OCI-LY1 (cell line): ENCODE data around the gene DDX3X.

Experiments used
- EZH2 ChIP-seq: fragments of 200-600 bp; sonication (generic), shearing (Covaris generic); IDR thresholded peaks from 2 replicates; pipeline ENCODE4 v1.8.0; 2017; ENCODE audit warnings: borderline replicate concordance, mixed run types, mild to moderate bottlenecking, antibody characterized with exemption, low read length, moderate library complexity, mixed read lengths
- TF ChIP-seq, protein P1 (sequence below): fragments of 200-600 bp; sonication (generic), shearing (Covaris generic); IDR thresholded peaks from 2 replicates; pipeline ENCODE4 v1.5.1; 2017; ENCODE audit warnings: mild to moderate bottlenecking, antibody characterized with exemption, low read length, moderate library complexity, mixed read lengths

DNA sequence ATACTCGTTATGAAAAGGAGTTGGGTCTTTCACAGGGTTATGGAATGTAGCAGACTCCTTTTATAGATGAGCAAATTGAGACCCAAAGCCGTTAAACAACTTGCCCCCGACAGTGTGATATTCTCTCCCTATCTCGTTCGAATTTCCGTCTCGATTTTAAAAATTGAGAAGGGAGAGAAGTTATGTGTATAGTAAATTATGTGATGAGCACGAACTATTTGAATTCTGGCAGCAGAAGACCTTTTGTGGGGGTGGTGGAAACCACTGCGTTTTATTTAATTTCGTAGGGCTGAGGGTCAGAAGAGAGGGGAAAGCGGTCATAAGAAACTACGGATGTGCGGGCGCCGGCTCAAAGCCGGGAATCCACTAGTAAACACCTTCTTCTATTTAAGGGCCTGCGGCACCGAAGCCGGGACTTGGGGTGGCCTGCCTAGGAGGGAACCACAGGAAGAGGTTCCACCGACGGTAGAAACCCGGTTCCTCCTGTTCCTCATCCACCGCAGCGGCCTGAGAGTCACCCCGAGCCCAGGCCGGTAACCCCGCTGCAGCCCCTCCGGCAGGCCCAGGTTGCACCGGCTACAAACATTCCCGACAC is 1.5 kb upstream of the DDX3X start:
- TF ChIP-seq, protein P1, sequence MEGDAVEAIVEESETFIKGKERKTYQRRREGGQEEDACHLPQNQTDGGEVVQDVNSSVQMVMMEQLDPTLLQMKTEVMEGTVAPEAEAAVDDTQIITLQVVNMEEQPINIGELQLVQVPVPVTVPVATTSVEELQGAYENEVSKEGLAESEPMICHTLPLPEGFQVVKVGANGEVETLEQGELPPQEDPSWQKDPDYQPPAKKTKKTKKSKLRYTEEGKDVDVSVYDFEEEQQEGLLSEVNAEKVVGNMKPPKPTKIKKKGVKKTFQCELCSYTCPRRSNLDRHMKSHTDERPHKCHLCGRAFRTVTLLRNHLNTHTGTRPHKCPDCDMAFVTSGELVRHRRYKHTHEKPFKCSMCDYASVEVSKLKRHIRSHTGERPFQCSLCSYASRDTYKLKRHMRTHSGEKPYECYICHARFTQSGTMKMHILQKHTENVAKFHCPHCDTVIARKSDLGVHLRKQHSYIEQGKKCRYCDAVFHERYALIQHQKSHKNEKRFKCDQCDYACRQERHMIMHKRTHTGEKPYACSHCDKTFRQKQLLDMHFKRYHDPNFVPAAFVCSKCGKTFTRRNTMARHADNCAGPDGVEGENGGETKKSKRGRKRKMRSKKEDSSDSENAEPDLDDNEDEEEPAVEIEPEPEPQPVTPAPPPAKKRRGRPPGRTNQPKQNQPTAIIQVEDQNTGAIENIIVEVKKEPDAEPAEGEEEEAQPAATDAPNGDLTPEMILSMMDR, result no peak
- no peak for TF ChIP-seq EZH2
